Measurements from ENCODE around the gene HECW1.

HECW1 gene

GRCh38 chr7:43278088-43278644, 165.7 kb downstream of the HECW1 start:
- Histone ChIP-seq H3K36me3 (no peaks in the 10 kb centered on the region), H3K4me3 (ENCODE audit: low read depth, low read length) (no peak overlapping the region), H3K27ac (no peak overlapping the region), H3K27me3 (ENCODE audit: insufficient read depth, low read depth, severe bottlenecking) (no peaks in the 10 kb centered on the region), H3K9me3 (ENCODE audit: severe bottlenecking) (no peaks in the 10 kb centered on the region)
- DNase-seq = no peak
- TF ChIP-seq CTCF (IDR thresholded peaks at IDR 0.05; ENCODE audit: low read depth, low read length) = no peak

GRCh38 chr7:43281268-43281667, 168.8 kb downstream of the HECW1 start:
- H3K27ac ChIP-seq = no peak overlapping the region
- H3K9me3 ChIP-seq (ENCODE audit: severe bottlenecking) = peaks cover 4% of the 10 kb centered on the region
- TF ChIP-seq CTCF (IDR thresholded peaks at IDR 0.05; ENCODE audit: low read depth, low read length) = no peak
- no peak for DNase-seq
- H3K27me3 ChIP-seq (ENCODE audit: insufficient read depth, low read depth, severe bottlenecking) = no peaks in the 10 kb centered on the region
- no peaks in the 10 kb centered on the region for H3K36me3 ChIP-seq
- H3K4me3 ChIP-seq (ENCODE audit: low read depth, low read length) = no peak overlapping the region

GRCh38 chr7:43283706-43284105, 171.3 kb downstream of the HECW1 start:
- TF ChIP-seq CTCF (IDR thresholded peaks at IDR 0.05; ENCODE audit: low read depth, low read length) = no peak
- Histone ChIP-seq H3K27ac (no peak overlapping the region), H3K9me3 (ENCODE audit: severe bottlenecking) (peaks cover 4% of the 10 kb centered on the region), H3K36me3 (no peaks in the 10 kb centered on the region), H3K27me3 (ENCODE audit: insufficient read depth, low read depth, severe bottlenecking) (no peaks in the 10 kb centered on the region), H3K4me3 (ENCODE audit: low read depth, low read length) (no peak overlapping the region)
- no peak for DNase-seq

GRCh38 chr7:43289826-43290225, 177.4 kb downstream of the HECW1 start:
- no peak overlapping the region for H3K27ac ChIP-seq
- H3K36me3 ChIP-seq = no peaks in the 10 kb centered on the region
- no peak for TF ChIP-seq CTCF (IDR thresholded peaks at IDR 0.05; ENCODE audit: low read depth, low read length)
- peaks cover 9% of the 10 kb centered on the region for H3K9me3 ChIP-seq (ENCODE audit: severe bottlenecking)
- DNase-seq = no peak
- H3K27me3 ChIP-seq (ENCODE audit: insufficient read depth, low read depth, severe bottlenecking) = no peaks in the 10 kb centered on the region
- no peak overlapping the region for H3K4me3 ChIP-seq (ENCODE audit: low read depth, low read length)

GRCh38 chr7:43290978-43291377, 178.5 kb downstream of the HECW1 start:
- no peak for TF ChIP-seq CTCF (IDR thresholded peaks at IDR 0.05; ENCODE audit: low read depth, low read length)
- no peak overlapping the region for H3K4me3 ChIP-seq (ENCODE audit: low read depth, low read length)
- H3K27me3 ChIP-seq (ENCODE audit: insufficient read depth, low read depth, severe bottlenecking) = no peaks in the 10 kb centered on the region
- DNase-seq = no peak
- no peaks in the 10 kb centered on the region for H3K36me3 ChIP-seq
- H3K27ac ChIP-seq = no peak overlapping the region
- H3K9me3 ChIP-seq (ENCODE audit: severe bottlenecking) = peaks cover 9% of the 10 kb centered on the region

- H3K36me3 ChIP-seq = no peaks in the 10 kb centered on the region
- no peak for TF ChIP-seq CTCF (IDR thresholded peaks at IDR 0.05; ENCODE audit: low read depth, low read length)
- H3K27me3 ChIP-seq (ENCODE audit: insufficient read depth, low read depth, severe bottlenecking) = no peaks in the 10 kb centered on the region
- peaks cover 5% of the 10 kb centered on the region for H3K9me3 ChIP-seq (ENCODE audit: severe bottlenecking)
- DNase-seq = no peak
- no peak overlapping the region for H3K27ac ChIP-seq
- H3K4me3 ChIP-seq (ENCODE audit: low read depth, low read length) = no peak overlapping the region
Observed at GRCh38 chr7:43291789-43292188, 179.3 kb downstream of the HECW1 start.
